Gastroesophageal sphincter (tissue), 4 donors: ENCODE results near the gene CASP8AP2. TPM values are rescaled to one million over a fixed set of nuclear protein-coding genes. Genes with fewer than 3 reads are reported as not detected.

Experiments
- ATAC-seq: fragments of 150-250 bp; one replicate; pipeline ENCODE4 v1.9.1; 2016; ENCODE audit warnings: mild to moderate bottlenecking, moderate library complexity
- H3K27ac ChIP-seq, 4 donors: fragments of 200-600 bp; sonication (generic) in 3 of 4; 1 replicate in 3 of 4; 2 replicates in 1 of 4; pipeline ENCODE4 v1.5.1; 2016 to 2019
- H3K27me3 ChIP-seq: fragments of 200-600 bp; sonication (generic); one replicate; pipeline ENCODE4 v1.5.1; 2019
- H3K36me3 ChIP-seq, 2 donors: fragments of 200-600 bp; sonication (generic); one replicate each; pipeline ENCODE4 v1.5.1; 2019; ENCODE audit warnings: control low read depth in 1 of 2
- H3K4me1 ChIP-seq, 3 donors: fragments of 200-600 bp; sonication (generic); 1 replicate in 2 of 3; 2 replicates in 1 of 3; pipeline ENCODE4 v1.5.1; 2016 to 2019; ENCODE audit warnings: control low read depth in 2 of 3
- H3K4me3 ChIP-seq, 2 donors: fragments of 200-600 bp; sonication (generic); one replicate each; pipeline ENCODE4 v1.5.1; 2019; ENCODE audit warnings: mild to moderate bottlenecking in 1 of 2, moderate library complexity in 1 of 2
- H3K9me3 ChIP-seq, 3 donors: fragments of 200-600 bp; sonication (generic); one replicate each; pipeline ENCODE4 v1.5.1; 2017 to 2019; ENCODE audit warnings: control low read depth in 2 of 3
- CTCF ChIP-seq, 4 experiments: fragments of 200-600 bp in 2 of 4; fragments of 450-650 bp in 2 of 4; sonication (generic) in 1 of 4; IDR thresholded peaks; one replicate each; pipeline ENCODE4 v1.5.1; 2017 to 2019; ENCODE audit warnings: antibody characterized with exemption in 4 of 4, mild to moderate bottlenecking in 2 of 4, moderate library complexity in 2 of 4
- EP300 ChIP-seq: sonication (generic); formaldehyde crosslinking; IDR thresholded peaks from one replicate; pipeline ENCODE4 v1.6.1; 2017; ENCODE audit warnings: antibody characterized with exemption, mild to moderate bottlenecking
- POLR2A ChIP-seq, 2 donors: fragments of 450-650 bp; IDR thresholded peaks; one replicate each; pipeline ENCODE4 v1.6.1; 2017; ENCODE audit warnings: antibody characterized with exemption in 2 of 2, mild to moderate bottlenecking in 2 of 2, moderate library complexity in 1 of 2
- POLR2AphosphoS5 ChIP-seq: sonication (generic); formaldehyde crosslinking; IDR thresholded peaks from one replicate; pipeline ENCODE4 v1.6.1; 2017; ENCODE audit warnings: antibody characterized with exemption
- WGBS, 2 donors: methylation state at CpG; one replicate each; pipeline ENCODE4 v1.1.5; 2018; ENCODE audit warnings: low coverage in 1 of 2; 5-methylcytosine and 5-hydroxymethylcytosine counted together
- total RNA-seq, 4 donors: library from RNA; depleted of rRNA; stranded (reverse); fragments of >200 nt; gene quantifications; one replicate each; pipeline ENCODE4 v1.1.0, GENCODE V29; 2016

Gene CASP8AP2
- total RNA-seq, 4 donors from 2014 or later: 14.1 to 26.6 (median 20.4) TPM

- TF ChIP-seq EP300 (no peak), POLR2A (IDR thresholded peaks at IDR 0.05) (no peak), CTCF (IDR thresholded peaks at IDR 0.05) (no peak), POLR2AphosphoS5 (no peak)
- peaks cover 2 to 100% of the 10 kb centered on the region in 2 donors for H3K36me3 ChIP-seq
- H3K27me3 ChIP-seq: no peaks in the 10 kb centered on the region
- ATAC-seq: no peak
- no peak overlapping the region for H3K4me3 ChIP-seq
- no peak overlapping the region for H3K27ac ChIP-seq
- H3K9me3 ChIP-seq: no peaks in the 10 kb centered on the region
- WGBS, 2 donors: 89 to 94% methylated on average over 2 to 5 of the region's 5 CpGs
- no peaks in the 10 kb centered on the region for H3K4me1 ChIP-seq
Measured at GRCh38 chr6:89862273-89862672, 32.6 kb downstream of the CASP8AP2 start.

GRCh38 chr6:89862698-89863097 lies 33.0 kb downstream of the CASP8AP2 start:
- ATAC-seq: no peak
- TF ChIP-seq POLR2A (IDR thresholded peaks at IDR 0.05): no peak
- no peak for TF ChIP-seq CTCF (IDR thresholded peaks at IDR 0.05)
- TF ChIP-seq POLR2AphosphoS5: no peak
- TF ChIP-seq EP300: no peak
- peaks cover 2 to 100% of the 10 kb centered on the region in 2 donors for H3K36me3 ChIP-seq
- H3K27ac ChIP-seq: no peak overlapping the region
- H3K9me3 ChIP-seq: no peaks in the 10 kb centered on the region
- H3K4me1 ChIP-seq: no peaks in the 10 kb centered on the region
- H3K4me3 ChIP-seq: no peak overlapping the region
- 83 to 100% methylated on average over 1 to 2 of the region's 2 CpGs for WGBS, 2 donors
- no peaks in the 10 kb centered on the region for H3K27me3 ChIP-seq

GRCh38 chr6:89866024-89866678 lies 36.5 kb downstream of the CASP8AP2 start:
- Histone ChIP-seq H3K4me3 (no peak overlapping the region), H3K36me3 (peaks cover 2 to 94% of the 10 kb centered on the region in 2 donors), H3K27me3 (no peaks in the 10 kb centered on the region), H3K9me3 (no peaks in the 10 kb centered on the region), H3K27ac (no peak overlapping the region), H3K4me1 (no peaks in the 10 kb centered on the region)
- no peak for ATAC-seq
- TF ChIP-seq EP300 (no peak), CTCF (IDR thresholded peaks at IDR 0.05) (no peak), POLR2A (IDR thresholded peaks at IDR 0.05) (no peak), POLR2AphosphoS5 (no peak)
- WGBS, 2 donors: 87 to 97% methylated on average over 6 of the region's 6 CpGs

GRCh38 chr6:89873721-89874120 lies 44.0 kb downstream of the CASP8AP2 start:
- no peaks in the 10 kb centered on the region for H3K27me3 ChIP-seq
- H3K36me3 ChIP-seq: peaks cover 0 to 57% of the 10 kb centered on the region in 2 donors
- no peak for ATAC-seq
- TF ChIP-seq POLR2A (IDR thresholded peaks at IDR 0.05) (no peak), POLR2AphosphoS5 (no peak), CTCF (IDR thresholded peaks at IDR 0.05) (no peak), EP300 (no peak)
- no peaks in the 10 kb centered on the region for H3K4me1 ChIP-seq
- H3K27ac ChIP-seq: no peak overlapping the region
- H3K4me3 ChIP-seq: no peak overlapping the region
- no peaks in the 10 kb centered on the region for H3K9me3 ChIP-seq

- ATAC-seq: no peak
- Histone ChIP-seq H3K27me3 (no peaks in the 10 kb centered on the region), H3K9me3 (no peaks in the 10 kb centered on the region), H3K27ac (no peak overlapping the region), H3K4me1 (no peaks in the 10 kb centered on the region), H3K36me3 (peaks cover 0 to 56% of the 10 kb centered on the region in 2 donors), H3K4me3 (no peak overlapping the region)
- 78 to 91% methylated on average over 3 of the region's 3 CpGs for WGBS, 2 donors
- no peak for TF ChIP-seq POLR2A (IDR thresholded peaks at IDR 0.05)
- no peak for TF ChIP-seq POLR2AphosphoS5
- no peak for TF ChIP-seq CTCF (IDR thresholded peaks at IDR 0.05)
- TF ChIP-seq EP300: no peak
Measured at GRCh38 chr6:89874438-89874837, 44.8 kb downstream of the CASP8AP2 start.
